SK-N-SH treated with all-trans-retinoic acid at 6 μM for 48 hours (cell line): Measurements from ENCODE around the gene C2orf74.

Source experiments
- ATAC-seq: fragments of 200-7000 bp; cut with Tn5 transposase; 3 replicates; pipeline ENCODE4 v1.9.1; 2020; ENCODE audit warnings: mild to moderate bottlenecking, moderate library complexity
- ARNTL ChIP-seq: fragments of 450-650 bp; formaldehyde crosslinking; IDR thresholded peaks from 2 replicates; pipeline ENCODE4 v1.5.0; 2020; ENCODE audit warnings: low read depth, mild to moderate bottlenecking, moderate library complexity, borderline replicate concordance
- BACH2 ChIP-seq: fragments of 250-450 bp; sonication (Bioruptor Pico); IDR thresholded peaks from 2 replicates; pipeline ENCODE4 v1.9.0; 2021; ENCODE audit warnings: mild to moderate bottlenecking, borderline replicate concordance
- CSDC2 ChIP-seq: fragments of 250-450 bp; sonication (Bioruptor Pico); IDR thresholded peaks from 2 replicates; pipeline ENCODE4 v1.5.0; 2020; ENCODE audit warnings: mild to moderate bottlenecking, moderate library complexity
- CSRNP3 ChIP-seq: fragments of 250-450 bp; sonication (Bioruptor Pico); IDR thresholded peaks from 2 replicates; pipeline ENCODE4 v1.5.1; 2021; ENCODE audit warnings: mild to moderate bottlenecking, moderate library complexity
- GLIS3 ChIP-seq: fragments of 250-450 bp; sonication (Bioruptor Pico); IDR thresholded peaks from 2 replicates; pipeline ENCODE4 v1.5.0; 2020; ENCODE audit warnings: mild to moderate bottlenecking, moderate library complexity
- ISL1 ChIP-seq: fragments of 250-450 bp; sonication (Bioruptor Pico); IDR thresholded peaks from 2 replicates; pipeline ENCODE4 v2.1.2; 2022; ENCODE audit warnings: mild to moderate bottlenecking, moderate library complexity
- OSR1 ChIP-seq: fragments of 250-450 bp; sonication (Bioruptor Pico); IDR thresholded peaks from 2 replicates; pipeline ENCODE4 v1.8.0; 2022; ENCODE audit warnings: moderate library complexity, mild to moderate bottlenecking, inconsistent platforms
- PATZ1 ChIP-seq: fragments of 250-450 bp; sonication (Bioruptor Pico); IDR thresholded peaks from 2 replicates; pipeline ENCODE4 v1.8.0; 2020; ENCODE audit warnings: mild to moderate bottlenecking, moderate library complexity, borderline replicate concordance
- POU6F1 ChIP-seq: fragments of 250-450 bp; sonication (Bioruptor Pico); IDR thresholded peaks from 2 replicates; pipeline ENCODE4 v1.8.0; 2021; ENCODE audit warnings: low read depth, mild to moderate bottlenecking, moderate library complexity, borderline replicate concordance
- PPARA ChIP-seq: fragments of 250-450 bp; sonication (Bioruptor Pico); IDR thresholded peaks from 2 replicates; pipeline ENCODE4 v1.5.0; 2020; ENCODE audit warnings: mild to moderate bottlenecking, borderline replicate concordance
- RARB ChIP-seq: fragments of 250-450 bp; sonication (Bioruptor Pico); IDR thresholded peaks from 2 replicates; pipeline ENCODE4 v1.8.0; 2021; ENCODE audit warnings: mild to moderate bottlenecking, moderate library complexity
- SNAI2 ChIP-seq: fragments of 250-450 bp; sonication (Bioruptor Pico); IDR thresholded peaks from 2 replicates; pipeline ENCODE4 v1.5.0; 2020; ENCODE audit warnings: mild to moderate bottlenecking, moderate library complexity
- ZC3H10 ChIP-seq: fragments of 250-450 bp; sonication (Bioruptor Pico); IDR thresholded peaks from 2 replicates; pipeline ENCODE4 v1.5.1; 2021; ENCODE audit warnings: mild to moderate bottlenecking, moderate library complexity
- ZFP3 ChIP-seq: fragments of 250-450 bp; sonication (Bioruptor Pico); IDR thresholded peaks from 2 replicates; pipeline ENCODE4 v1.5.0; 2020; ENCODE audit warnings: mild to moderate bottlenecking, moderate library complexity
- ZFP30 ChIP-seq: fragments of 450-650 bp; formaldehyde crosslinking; IDR thresholded peaks from 2 replicates; pipeline ENCODE4 v1.5.0; 2022; ENCODE audit warnings: mild to moderate bottlenecking, moderate library complexity
- ZNF8 ChIP-seq: fragments of 450-650 bp; formaldehyde crosslinking; IDR thresholded peaks from 2 replicates; pipeline ENCODE4 v1.5.0; 2020; ENCODE audit warnings: mild to moderate bottlenecking, moderate library complexity
- TF ChIP-seq, protein P1 (sequence below): fragments of 250-450 bp; sonication (Bioruptor Pico); IDR thresholded peaks from 2 replicates; pipeline ENCODE4 v1.5.1; 2020; ENCODE audit warnings: low read depth, mild to moderate bottlenecking, moderate library complexity
- TF ChIP-seq, protein P2 (sequence below): fragments of 250-450 bp; sonication (Bioruptor Pico); IDR thresholded peaks from 2 replicates; pipeline ENCODE4 v1.5.0; 2020; ENCODE audit warnings: mild to moderate bottlenecking, moderate library complexity

C2orf74 gene

DNA sequence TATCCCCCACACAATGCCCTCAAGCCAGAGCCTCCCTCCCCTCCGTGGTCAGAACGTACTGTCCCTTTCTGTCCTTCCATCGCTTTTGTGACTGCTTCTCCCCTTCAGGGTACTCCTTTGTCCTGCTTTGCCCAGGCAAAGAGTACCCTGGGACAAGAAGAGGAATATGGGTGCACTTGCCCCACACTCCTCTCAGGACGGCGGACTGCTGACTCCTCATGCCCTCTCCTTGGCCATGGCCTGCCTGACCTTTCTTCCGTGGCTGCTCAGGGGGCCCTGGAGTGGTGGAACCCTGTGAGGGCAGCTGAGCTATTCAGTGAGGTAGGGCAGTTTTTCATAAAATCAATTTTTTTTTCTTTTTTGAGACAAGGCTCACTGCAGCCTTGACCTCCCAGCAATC is 18.7 kb downstream of the C2orf74 start:
- ATAC-seq = no peak
- TF ChIP-seq SNAI2 (CRISPR knock-in tag) (no peak), ZFP3 (CRISPR knock-in tag) (no peak), ZFP30 (no peak), ZC3H10 (CRISPR knock-in tag) (no peak)

DNA sequence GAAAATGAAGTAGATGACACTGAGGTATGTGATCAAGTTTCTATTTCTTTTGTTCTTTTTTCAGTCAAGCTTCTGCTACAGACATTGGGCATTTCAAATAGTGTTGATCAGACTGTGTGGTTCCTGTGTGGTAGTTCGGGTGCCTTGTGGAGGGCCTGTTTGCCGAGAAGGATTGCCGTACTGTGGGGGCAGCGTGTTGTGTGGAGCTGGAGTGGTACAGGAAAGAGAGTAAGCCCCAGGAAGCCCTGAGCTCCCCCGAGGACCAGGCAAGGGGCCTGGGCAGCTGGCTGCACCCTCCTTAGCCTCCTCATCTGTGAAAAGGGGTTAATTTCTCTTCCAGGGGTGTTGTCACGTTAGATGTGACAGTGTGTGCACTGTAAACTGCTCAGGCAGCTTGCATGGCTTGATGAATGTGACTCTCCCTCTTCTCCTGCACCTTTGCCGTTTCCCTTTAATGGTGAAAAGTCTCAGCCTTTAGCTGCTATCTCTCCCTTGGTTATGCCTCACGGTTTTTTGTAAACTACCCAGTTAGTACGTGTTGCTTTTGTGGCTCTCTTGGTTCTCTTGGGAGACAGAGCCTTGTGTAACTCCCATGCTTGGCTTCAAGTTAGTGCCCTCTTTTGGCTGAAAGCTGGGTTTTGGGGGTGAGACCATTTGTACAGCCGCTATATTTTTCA is 19.5 kb downstream of the C2orf74 start:
- no peak for ATAC-seq
- TF ChIP-seq PPARA (CRISPR knock-in tag) = no peak
- TF ChIP-seq OSR1 (CRISPR knock-in tag) = no peak
- no peak for TF ChIP-seq PATZ1 (CRISPR knock-in tag)
- TF ChIP-seq BACH2 (CRISPR knock-in tag) = no peak
- TF ChIP-seq ZFP3 (CRISPR knock-in tag) = no peak
- no peak for TF ChIP-seq GLIS3 (CRISPR knock-in tag)
- TF ChIP-seq, protein P1, sequence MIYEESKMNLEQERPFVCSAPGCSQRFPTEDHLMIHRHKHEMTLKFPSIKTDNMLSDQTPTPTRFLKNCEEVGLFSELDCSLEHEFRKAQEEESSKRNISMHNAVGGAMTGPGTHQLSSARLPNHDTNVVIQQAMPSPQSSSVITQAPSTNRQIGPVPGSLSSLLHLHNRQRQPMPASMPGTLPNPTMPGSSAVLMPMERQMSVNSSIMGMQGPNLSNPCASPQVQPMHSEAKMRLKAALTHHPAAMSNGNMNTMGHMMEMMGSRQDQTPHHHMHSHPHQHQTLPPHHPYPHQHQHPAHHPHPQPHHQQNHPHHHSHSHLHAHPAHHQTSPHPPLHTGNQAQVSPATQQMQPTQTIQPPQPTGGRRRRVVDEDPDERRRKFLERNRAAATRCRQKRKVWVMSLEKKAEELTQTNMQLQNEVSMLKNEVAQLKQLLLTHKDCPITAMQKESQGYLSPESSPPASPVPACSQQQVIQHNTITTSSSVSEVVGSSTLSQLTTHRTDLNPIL (CRISPR knock-in tag) = no peak
- TF ChIP-seq ZFP30 = no peak
- no peak for TF ChIP-seq SNAI2 (CRISPR knock-in tag)
- TF ChIP-seq ZC3H10 (CRISPR knock-in tag) = no peak
- TF ChIP-seq RARB (CRISPR knock-in tag) = no peak
- no peak for TF ChIP-seq ISL1

DNA sequence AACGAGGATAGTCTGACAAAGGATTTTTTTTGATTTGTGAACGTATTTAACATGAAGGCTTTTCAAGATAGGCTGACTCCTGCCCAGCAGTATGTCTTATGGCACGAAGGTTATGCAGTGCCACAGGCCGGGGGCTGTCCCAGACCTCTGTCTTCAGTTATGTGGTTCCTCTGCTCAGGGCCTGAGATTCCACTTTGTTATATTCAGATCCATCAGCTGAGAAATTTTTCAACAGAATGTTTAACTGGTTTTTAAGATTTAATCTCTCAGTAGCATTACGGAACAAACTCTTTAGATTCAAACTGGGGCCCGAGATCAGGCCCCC is 20.0 kb downstream of the C2orf74 start:
- no peak for ATAC-seq
- no peak for TF ChIP-seq CSDC2 (CRISPR knock-in tag)
- TF ChIP-seq, protein P2, sequence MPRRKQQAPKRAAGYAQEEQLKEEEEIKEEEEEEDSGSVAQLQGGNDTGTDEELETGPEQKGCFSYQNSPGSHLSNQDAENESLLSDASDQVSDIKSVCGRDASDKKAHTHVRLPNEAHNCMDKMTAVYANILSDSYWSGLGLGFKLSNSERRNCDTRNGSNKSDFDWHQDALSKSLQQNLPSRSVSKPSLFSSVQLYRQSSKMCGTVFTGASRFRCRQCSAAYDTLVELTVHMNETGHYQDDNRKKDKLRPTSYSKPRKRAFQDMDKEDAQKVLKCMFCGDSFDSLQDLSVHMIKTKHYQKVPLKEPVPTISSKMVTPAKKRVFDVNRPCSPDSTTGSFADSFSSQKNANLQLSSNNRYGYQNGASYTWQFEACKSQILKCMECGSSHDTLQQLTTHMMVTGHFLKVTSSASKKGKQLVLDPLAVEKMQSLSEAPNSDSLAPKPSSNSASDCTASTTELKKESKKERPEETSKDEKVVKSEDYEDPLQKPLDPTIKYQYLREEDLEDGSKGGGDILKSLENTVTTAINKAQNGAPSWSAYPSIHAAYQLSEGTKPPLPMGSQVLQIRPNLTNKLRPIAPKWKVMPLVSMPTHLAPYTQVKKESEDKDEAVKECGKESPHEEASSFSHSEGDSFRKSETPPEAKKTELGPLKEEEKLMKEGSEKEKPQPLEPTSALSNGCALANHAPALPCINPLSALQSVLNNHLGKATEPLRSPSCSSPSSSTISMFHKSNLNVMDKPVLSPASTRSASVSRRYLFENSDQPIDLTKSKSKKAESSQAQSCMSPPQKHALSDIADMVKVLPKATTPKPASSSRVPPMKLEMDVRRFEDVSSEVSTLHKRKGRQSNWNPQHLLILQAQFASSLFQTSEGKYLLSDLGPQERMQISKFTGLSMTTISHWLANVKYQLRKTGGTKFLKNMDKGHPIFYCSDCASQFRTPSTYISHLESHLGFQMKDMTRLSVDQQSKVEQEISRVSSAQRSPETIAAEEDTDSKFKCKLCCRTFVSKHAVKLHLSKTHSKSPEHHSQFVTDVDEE (CRISPR knock-in tag) = no peak
- no peak for TF ChIP-seq POU6F1 (CRISPR knock-in tag)
- TF ChIP-seq GLIS3 (CRISPR knock-in tag) = no peak
- no peak for TF ChIP-seq OSR1 (CRISPR knock-in tag)
- no peak for TF ChIP-seq ZC3H10 (CRISPR knock-in tag)
- TF ChIP-seq SNAI2 (CRISPR knock-in tag) = no peak
- TF ChIP-seq CSRNP3 (CRISPR knock-in tag) = no peak
- TF ChIP-seq ARNTL (CRISPR knock-in tag) = no peak
- no peak for TF ChIP-seq RARB (CRISPR knock-in tag)

DNA sequence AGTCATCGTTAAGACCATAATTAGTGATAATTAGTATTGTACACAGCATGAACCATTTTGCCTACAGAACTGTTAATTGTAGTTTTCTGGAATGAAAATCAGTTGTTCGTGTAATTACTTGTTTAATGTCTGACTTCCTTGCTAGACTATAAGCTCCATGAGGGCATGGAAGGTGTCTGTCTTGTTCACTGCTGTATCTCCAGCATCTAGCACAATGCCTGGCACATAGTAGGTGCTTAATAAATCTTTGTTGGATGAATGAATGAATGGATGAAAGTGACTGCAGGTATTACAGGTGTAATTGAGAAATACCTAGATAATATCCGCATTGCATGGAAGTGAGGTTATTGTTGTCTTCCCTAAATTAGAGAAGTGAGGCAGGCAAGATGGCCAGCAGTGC is 21.8 kb downstream of the C2orf74 start:
- no peak for ATAC-seq
- TF ChIP-seq, protein P2 (CRISPR knock-in tag) = no peak
- TF ChIP-seq CSRNP3 (CRISPR knock-in tag) (no peak), ZNF8 (no peak), OSR1 (CRISPR knock-in tag) (no peak), RARB (CRISPR knock-in tag) (no peak)
